Measurements from ENCODE around the gene GDE1. TPM values are rescaled to one million over a fixed set of nuclear protein-coding genes. Genes with fewer than 3 reads are reported as not detected.

GDE1 gene
- total RNA-seq, 2 donors from 2014 or later = 29.7 to 30.6 TPM

- TF ChIP-seq CTCF (IDR thresholded peaks at IDR 0.05) (no peak), POLR2A (IDR thresholded peaks at IDR 0.05) (no peak)
- no peak overlapping the region for H3K27ac ChIP-seq
- ATAC-seq (no peak), DNase-seq (no peak)
- intact Hi-C loops (cut with DNase I) = no loop called here
- no peaks in the 10 kb centered on the region for H3K4me1 ChIP-seq
- no peak overlapping the region for H3K4me3 ChIP-seq
- H3K36me3 ChIP-seq (replicated peaks in 1 of 2; ENCODE audit: insufficient read depth in 1 of 2, low read depth in 2 of 2) = no peaks in the 10 kb centered on the region
- H3K27me3 ChIP-seq = no peaks in the 10 kb centered on the region
- no peaks in the 10 kb centered on the region for H3K9me3 ChIP-seq
- 64 to 81% methylated on average over 4 of the region's 4 CpGs for WGBS, 2 donors
Measured at GRCh38 chr16:19486051-19486450, 35.8 kb downstream of the GDE1 start.

- intact Hi-C loops (cut with DNase I) = no loop called here
- Histone ChIP-seq H3K4me3 (no peak overlapping the region), H3K27ac (no peak overlapping the region), H3K9me3 (no peaks in the 10 kb centered on the region), H3K4me1 (no peaks in the 10 kb centered on the region), H3K27me3 (no peaks in the 10 kb centered on the region), H3K36me3 (replicated peaks in 1 of 2; ENCODE audit: insufficient read depth in 1 of 2, low read depth in 2 of 2) (no peaks in the 10 kb centered on the region)
- WGBS, 2 donors = 86 to 89% methylated on average over 5 of the region's 5 CpGs
- TF ChIP-seq CTCF (IDR thresholded peaks at IDR 0.05) (no peak), POLR2A (IDR thresholded peaks at IDR 0.05) (no peak)
- ATAC-seq (no peak), DNase-seq (no peak)
Measured at GRCh38 chr16:19485611-19486010, 36.3 kb downstream of the GDE1 start.

- intact Hi-C loops (cut with DNase I) = no loop called here
- ATAC-seq (no peak), DNase-seq (no peak)
- WGBS, 2 donors = 80 to 81% methylated on average over 3 of the region's 3 CpGs
- H3K4me3 ChIP-seq = no peak overlapping the region
- no peak for TF ChIP-seq CTCF (IDR thresholded peaks at IDR 0.05)
- no peak for TF ChIP-seq POLR2A (IDR thresholded peaks at IDR 0.05)
- H3K36me3 ChIP-seq (replicated peaks in 1 of 2; ENCODE audit: insufficient read depth in 1 of 2, low read depth in 2 of 2) = no peaks in the 10 kb centered on the region
- H3K27ac ChIP-seq = no peak overlapping the region
- H3K27me3 ChIP-seq = no peaks in the 10 kb centered on the region
- no peaks in the 10 kb centered on the region for H3K9me3 ChIP-seq
- H3K4me1 ChIP-seq = no peaks in the 10 kb centered on the region
Measured at GRCh38 chr16:19484096-19484495, 37.8 kb downstream of the GDE1 start.

GRCh38 chr16:19482291-19482690 lies 39.6 kb downstream of the GDE1 start:
- WGBS, 2 donors = 50 to 58% methylated on average over 1 of the region's 1 CpG
- TF ChIP-seq CTCF (IDR thresholded peaks at IDR 0.05) (no peak), POLR2A (IDR thresholded peaks at IDR 0.05) (no peak)

GRCh38 chr16:19481769-19482168 lies 40.1 kb downstream of the GDE1 start:
- no peaks in the 10 kb centered on the region for H3K36me3 ChIP-seq (replicated peaks in 1 of 2; ENCODE audit: insufficient read depth in 1 of 2, low read depth in 2 of 2)
- ATAC-seq = no peak
- 77 to 88% methylated on average over 5 of the region's 5 CpGs for WGBS, 2 donors

More at GRCh38 chr16:19482291-19482690, 39.6 kb downstream of the GDE1 start:
- Histone ChIP-seq H3K36me3 (replicated peaks in 1 of 2; ENCODE audit: insufficient read depth in 1 of 2, low read depth in 2 of 2) (no peaks in the 10 kb centered on the region), H3K9me3 (no peaks in the 10 kb centered on the region), H3K27ac (no peak overlapping the region), H3K27me3 (no peaks in the 10 kb centered on the region), H3K4me3 (no peak overlapping the region), H3K4me1 (no peaks in the 10 kb centered on the region)
- intact Hi-C loops (cut with DNase I) = no loop called here
- no peak for DNase-seq
- no peak for ATAC-seq

More at GRCh38 chr16:19481769-19482168, 40.1 kb downstream of the GDE1 start:
- no peak for DNase-seq
- Histone ChIP-seq H3K27ac (no peak overlapping the region), H3K4me1 (no peaks in the 10 kb centered on the region), H3K4me3 (no peak overlapping the region), H3K27me3 (no peaks in the 10 kb centered on the region), H3K9me3 (no peaks in the 10 kb centered on the region)
- intact Hi-C loops (cut with DNase I) = no loop called here
- TF ChIP-seq POLR2A (IDR thresholded peaks at IDR 0.05) (no peak), CTCF (IDR thresholded peaks at IDR 0.05) (no peak)
